Esophagus muscularis mucosa (tissue), 4 donors: ENCODE data around the gene OVCA2. TPM values are rescaled to one million over a fixed set of nuclear protein-coding genes. Genes with fewer than 3 reads are reported as not detected.

ENCODE experiments used
- DNase-seq: peaks from one replicate; pipeline ENCODE4 v3.0.0-alpha.2; 2017; ENCODE audit errors: extremely low spot score
- H3K27ac ChIP-seq, 4 donors: fragments of 200-600 bp; sonication (generic); replicated peaks in 1 of 4; 1 replicate in 3 of 4; 2 replicates in 1 of 4; pipeline ENCODE4 v1.5.1; 2016 to 2019; ENCODE audit warnings: mild to moderate bottlenecking in 1 of 4
- H3K27me3 ChIP-seq, 4 donors: fragments of 200-600 bp; sonication (generic); one replicate each; pipeline versions ENCODE4 v1.5.1 to v1.6.0; 2016 to 2019
- H3K36me3 ChIP-seq, 4 donors: fragments of 200-600 bp; sonication (generic); one replicate each; pipeline ENCODE4 v1.5.1; 2016 to 2019
- H3K4me1 ChIP-seq, 4 donors: fragments of 200-600 bp; sonication (generic); one replicate each; pipeline ENCODE4 v1.5.1; 2016 to 2019
- H3K4me3 ChIP-seq, 4 donors: fragments of 200-600 bp; sonication (generic); 1 replicate in 2 of 4; 2 replicates in 2 of 4; pipeline ENCODE4 v1.5.1; 2016 to 2019; ENCODE audit warnings: mild to moderate bottlenecking in 4 of 4, moderate library complexity in 1 of 4
- H3K9me3 ChIP-seq, 4 donors: fragments of 200-600 bp; sonication (generic); 1 replicate in 3 of 4; 2 replicates in 1 of 4; pipeline ENCODE4 v1.5.1; 2016 to 2019
- EP300 ChIP-seq: sonication (generic); formaldehyde crosslinking; IDR thresholded peaks from one replicate; pipeline ENCODE4 v1.6.1; 2017; ENCODE audit warnings: antibody characterized with exemption
- POLR2A ChIP-seq: fragments of 450-650 bp; IDR thresholded peaks from one replicate; pipeline ENCODE4 v1.6.1; 2017; ENCODE audit warnings: antibody characterized with exemption, moderate library complexity, mild to moderate bottlenecking, low read depth
- POLR2AphosphoS5 ChIP-seq, 2 donors: sonication (generic); formaldehyde crosslinking; IDR thresholded peaks; one replicate each; pipeline ENCODE4 v1.6.1; 2017; ENCODE audit warnings: antibody characterized with exemption in 2 of 2
- WGBS: methylation state at CpG from one replicate; pipeline ENCODE4 v1.1.5; 2018; 5-methylcytosine and 5-hydroxymethylcytosine counted together
- intact Hi-C: fragments of 100-400 bp; cut with DNase I; formaldehyde crosslinking; loops from one replicate; pipeline ENCODE4 v1.15.1; 2023
- total RNA-seq, 4 donors: library from RNA; depleted of rRNA; stranded (reverse); fragments of >200 nt; gene quantifications; one replicate each; pipeline versions ENCODE4 v1.1.0 to v1.2.1, GENCODE V29; 2016
- TF ChIP-seq, protein P1 (sequence below), 3 experiments: fragments of 200-600 bp in 2 of 3; fragments of 450-650 bp in 1 of 3; sonication (generic) in 2 of 3; IDR thresholded peaks; one replicate each; pipeline ENCODE4 v1.5.1; 2017 to 2019; ENCODE audit warnings: antibody characterized with exemption in 3 of 3, mild to moderate bottlenecking in 2 of 3, moderate library complexity in 1 of 3

The OVCA2 gene
- total RNA-seq, 4 donors from 2014 or later, result 34.9 to 38.9 (median 38.0) TPM

DNA sequence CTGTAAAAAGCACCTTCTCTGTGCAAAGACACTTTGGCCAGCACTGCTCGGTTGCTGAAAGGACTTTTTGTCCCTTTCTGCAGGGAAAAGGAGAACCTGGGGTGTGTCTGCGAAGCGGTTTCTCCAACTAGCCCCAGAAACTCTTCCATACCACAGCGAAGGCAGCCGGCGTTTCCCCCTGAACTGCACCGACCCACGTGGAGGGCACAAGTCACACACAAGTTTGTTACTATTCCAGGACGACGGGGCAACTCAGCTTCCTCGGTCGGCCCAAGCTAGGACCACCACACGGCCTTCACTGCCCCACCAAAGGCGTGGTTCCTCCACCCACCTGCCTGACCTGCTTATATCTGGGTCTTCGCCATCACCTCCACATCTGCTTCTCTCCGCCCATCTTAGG is 18.6 kb upstream of the OVCA2 start:
- WGBS, result 48% methylated on average over 16 of the region's 16 CpGs
- Histone ChIP-seq H3K27ac (no peak overlapping the region), H3K4me1 (peaks cover 25 to 40% (median 37%) of the 10 kb centered on the region in 4 donors), H3K27me3 (peaks cover 10 to 66% (median 19%) of the 10 kb centered on the region in 4 donors), H3K9me3 (no peaks in the 10 kb centered on the region), H3K36me3 (no peaks in the 10 kb centered on the region), H3K4me3 (peak overlapping the region in 2 of 4 donors; percentile 53 to 62)
- no peak for DNase-seq
- intact Hi-C loops, result no loop called here
- no peak for TF ChIP-seq POLR2A
- TF ChIP-seq EP300, result no peak

DNA sequence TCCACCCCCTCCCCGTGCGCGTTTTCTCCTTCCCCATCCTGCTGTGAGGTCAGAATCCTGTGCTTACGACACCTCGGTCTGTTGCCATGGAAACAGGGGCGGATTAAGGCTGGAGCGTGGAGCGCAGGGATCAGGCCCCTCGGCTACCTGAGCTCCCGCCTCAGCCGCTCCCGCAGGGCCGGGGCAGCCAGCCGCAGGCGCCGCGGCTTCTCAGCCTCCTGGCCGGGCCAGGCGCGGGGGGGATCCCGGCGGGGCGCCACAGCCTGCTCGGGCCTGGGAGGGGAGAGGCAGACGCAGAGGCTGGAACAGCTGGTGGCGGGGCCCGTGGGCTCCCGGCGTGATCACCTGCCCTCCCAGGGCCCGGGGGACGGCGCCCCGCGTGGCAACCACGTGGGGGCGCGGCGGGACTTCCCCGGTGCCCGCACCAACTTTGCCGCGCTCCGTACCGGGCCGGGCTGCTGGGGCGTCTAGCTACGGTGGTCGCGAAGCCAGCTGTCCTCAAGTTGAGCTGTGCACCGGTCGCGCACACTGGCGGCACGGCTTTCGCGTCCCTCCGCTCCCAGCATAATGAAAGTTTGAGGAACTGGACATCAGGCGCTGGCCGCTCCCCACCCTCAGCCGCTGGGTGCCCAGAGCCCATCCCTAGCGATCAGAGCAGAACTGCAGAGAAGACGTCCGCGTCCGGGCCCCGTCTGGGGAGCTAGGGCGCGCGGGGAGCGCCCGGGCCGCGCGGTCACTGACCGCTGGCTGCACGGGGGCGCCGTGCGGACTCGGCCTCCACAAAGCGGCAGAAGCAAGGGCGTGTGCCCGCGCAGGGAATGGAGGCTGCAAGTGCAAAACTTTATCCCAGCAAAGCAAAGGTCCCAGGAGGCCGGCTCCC is 17.9 kb upstream of the OVCA2 start:
- 2% methylated on average over 12 of the region's 85 CpGs for WGBS
- peak overlapping the region in 1 of 4 donors; percentile 6 for H3K27ac ChIP-seq
- no peaks in the 10 kb centered on the region for H3K36me3 ChIP-seq
- peaks cover 25 to 40% (median 37%) of the 10 kb centered on the region in 4 donors for H3K4me1 ChIP-seq
- no peak for DNase-seq
- peaks cover 10 to 66% (median 19%) of the 10 kb centered on the region in 4 donors for H3K27me3 ChIP-seq
- no peaks in the 10 kb centered on the region for H3K9me3 ChIP-seq
- H3K4me3 ChIP-seq, result peak overlapping the region; percentile 53 to 65 (median 60)
- TF ChIP-seq POLR2A (no peak), POLR2AphosphoS5 (IDR thresholded peaks at IDR 0.05) (no peak), EP300 (no peak)
- TF ChIP-seq, protein P1, sequence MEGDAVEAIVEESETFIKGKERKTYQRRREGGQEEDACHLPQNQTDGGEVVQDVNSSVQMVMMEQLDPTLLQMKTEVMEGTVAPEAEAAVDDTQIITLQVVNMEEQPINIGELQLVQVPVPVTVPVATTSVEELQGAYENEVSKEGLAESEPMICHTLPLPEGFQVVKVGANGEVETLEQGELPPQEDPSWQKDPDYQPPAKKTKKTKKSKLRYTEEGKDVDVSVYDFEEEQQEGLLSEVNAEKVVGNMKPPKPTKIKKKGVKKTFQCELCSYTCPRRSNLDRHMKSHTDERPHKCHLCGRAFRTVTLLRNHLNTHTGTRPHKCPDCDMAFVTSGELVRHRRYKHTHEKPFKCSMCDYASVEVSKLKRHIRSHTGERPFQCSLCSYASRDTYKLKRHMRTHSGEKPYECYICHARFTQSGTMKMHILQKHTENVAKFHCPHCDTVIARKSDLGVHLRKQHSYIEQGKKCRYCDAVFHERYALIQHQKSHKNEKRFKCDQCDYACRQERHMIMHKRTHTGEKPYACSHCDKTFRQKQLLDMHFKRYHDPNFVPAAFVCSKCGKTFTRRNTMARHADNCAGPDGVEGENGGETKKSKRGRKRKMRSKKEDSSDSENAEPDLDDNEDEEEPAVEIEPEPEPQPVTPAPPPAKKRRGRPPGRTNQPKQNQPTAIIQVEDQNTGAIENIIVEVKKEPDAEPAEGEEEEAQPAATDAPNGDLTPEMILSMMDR (IDR thresholded peaks at IDR 0.05), result no peak
- intact Hi-C loops, result no loop called here

DNA sequence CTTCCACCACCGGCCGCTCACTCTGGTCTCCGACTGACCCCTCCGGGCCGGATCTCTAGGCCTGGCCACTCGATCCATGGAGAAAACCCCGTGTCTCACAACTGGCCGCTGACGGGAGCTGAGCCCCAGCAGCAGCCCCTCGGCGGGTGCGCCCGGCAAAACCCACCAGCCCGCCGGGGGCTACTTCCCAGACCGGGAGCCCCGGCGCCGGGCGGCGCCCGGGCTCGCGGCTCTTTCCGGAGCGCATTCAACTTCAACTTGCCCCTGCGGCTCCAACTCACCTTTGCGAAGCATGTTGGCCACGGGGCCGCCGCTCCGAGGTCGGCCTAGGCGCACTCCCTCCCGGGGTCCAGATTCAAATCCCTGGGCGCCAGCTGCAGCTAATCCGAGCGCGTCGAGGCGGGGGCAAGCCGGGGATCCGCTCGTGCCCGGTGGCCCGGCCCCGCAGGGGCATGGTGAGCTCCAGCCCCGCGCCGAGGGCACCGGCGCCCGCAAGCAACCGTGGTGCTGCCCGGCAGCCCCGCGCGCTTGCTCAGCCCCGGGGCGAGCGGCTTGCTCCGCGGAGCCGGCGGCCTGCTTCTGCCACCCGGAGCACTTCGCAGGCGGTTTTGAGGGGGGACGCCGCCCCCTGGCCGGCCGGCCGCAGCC is 17.1 kb upstream of the OVCA2 start:
- intact Hi-C loops, result no loop called here
- peaks cover 10 to 68% (median 19%) of the 10 kb centered on the region in 4 donors for H3K27me3 ChIP-seq
- TF ChIP-seq POLR2A (no peak), EP300 (no peak), POLR2AphosphoS5 (IDR thresholded peaks at IDR 0.05) (no peak)
- TF ChIP-seq, protein P1 (IDR thresholded peaks at IDR 0.05), result no peak

DNA sequence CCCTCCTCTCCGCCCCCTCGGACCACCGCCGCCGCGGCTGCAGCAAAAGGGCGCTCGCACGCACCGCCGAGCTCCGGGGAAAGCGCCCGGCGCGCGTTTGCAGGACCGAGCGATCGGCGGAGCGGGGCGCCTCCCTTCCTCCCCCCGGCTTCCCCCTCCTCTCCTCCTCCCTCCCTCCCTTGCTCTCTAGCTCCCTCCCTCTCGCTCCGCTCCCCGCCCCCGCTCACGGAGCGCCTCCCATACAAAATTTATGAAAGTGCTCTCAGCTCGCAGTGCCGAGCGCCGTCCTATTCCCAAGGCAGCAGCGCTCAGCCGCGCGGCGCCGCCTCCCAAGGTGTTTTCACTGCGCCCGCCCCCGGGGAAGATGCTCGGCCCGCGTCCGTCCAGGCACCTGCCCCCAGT is 16.6 kb upstream of the OVCA2 start, which contains the start of gene RTN4RL1:
Gene RTN4RL1 (minus strand): TSS at position 115 of the 402 bp plus-strand sequence. CDS start 469 bp downstream, outside the sequence.
- Histone ChIP-seq H3K4me1 (peaks cover 29 to 45% (median 41%) of the 10 kb centered on the region in 4 donors), H3K27me3 (peaks cover 10 to 68% (median 19%) of the 10 kb centered on the region in 4 donors), H3K27ac (peak within 1 kb of the TSS in 3 of 4 donors; percentile 6 to 36 (median 25)), H3K9me3 (no peaks in the 10 kb centered on the region), H3K4me3 (peak within 1 kb of the TSS; percentile 53 to 65 (median 60)), H3K36me3 (no peaks in the 10 kb centered on the region)
- DNase-seq, result no peak
- 0% methylated on average over 16 of the region's 47 CpGs for WGBS
- intact Hi-C loops, result no loop called here
- TF ChIP-seq EP300 (no peak), POLR2A (no peak), POLR2AphosphoS5 (IDR thresholded peaks at IDR 0.05) (no peak)
- TF ChIP-seq, protein P1 (IDR thresholded peaks at IDR 0.05), result no peak

More for the DNA sequence above, 17.1 kb upstream of the OVCA2 start:
- DNase-seq, result no peak
- Histone ChIP-seq H3K36me3 (no peaks in the 10 kb centered on the region), H3K4me3 (peak overlapping the region; percentile 53 to 65 (median 60)), H3K27ac (peak overlapping the region in 1 of 4 donors; percentile 36), H3K9me3 (no peaks in the 10 kb centered on the region), H3K4me1 (peaks cover 28 to 43% (median 41%) of the 10 kb centered on the region in 4 donors)
- 0% methylated on average over 13 of the region's 73 CpGs for WGBS
